ENCODE results near the gene SPOCK2. TPM values are rescaled to one million over a fixed set of nuclear protein-coding genes. Genes with fewer than 3 reads are reported as not detected.

Gene SPOCK2
- polyA plus RNA-seq, 1 of the 3 experiments (the other 2 are of a cell fraction) = 0.18 TPM

GRCh38 chr10:72059843-72060822 is 28.2 kb downstream of the SPOCK2 start:
- H3F3A ChIP-seq (replicated peaks; ENCODE audit: insufficient read depth) = no peaks in the 10 kb centered on the region
- WGBS (ENCODE audit: low lambda C conversion rate) = 71% methylated on average over 18 of the region's 19 CpGs
- peaks cover 0 to 3% of the 10 kb centered on the region in 2 experiments; a peak in 1 of 4 replicates for H3K4me1 ChIP-seq (ENCODE audit: control insufficient read depth in 1 of 2, insufficient read depth in 2 of 2, low read depth in 1 of 2, low read length in 1 of 2)
- no peak overlapping the region for H3K4me3 ChIP-seq (ENCODE audit: low read depth in 2 of 2, low read length in 1 of 2)
- H3K27ac ChIP-seq (ENCODE audit: low read depth in 2 of 2, low read length in 1 of 2) = no peak overlapping the region
- no peak overlapping the region for H3K9ac ChIP-seq
- no peaks in the 10 kb centered on the region for H3K9me2 ChIP-seq
- no peaks in the 10 kb centered on the region for H4K20me1 ChIP-seq (ENCODE audit: insufficient read depth)
- H3K9me3 ChIP-seq = no peaks in the 10 kb centered on the region
- H3K27me3 ChIP-seq (ENCODE audit: insufficient read depth) = no peaks in the 10 kb centered on the region
- no peak overlapping the region for H2AFZ ChIP-seq (ENCODE audit: low read depth)
- H3K36me3 ChIP-seq (replicated peaks in 1 of 2; ENCODE audit: control insufficient read depth in 1 of 2, insufficient read depth in 2 of 2, low read length in 1 of 2) = no peaks in the 10 kb centered on the region
- POLR2A ChIA-PET = no interaction called here
- no peak overlapping the region for H3K4me2 ChIP-seq
- H3K79me2 ChIP-seq (ENCODE audit: insufficient read depth) = no peaks in the 10 kb centered on the region
- no peak for DNase-seq
- no peak for TF ChIP-seq USF1 (IDR thresholded peaks at IDR 0.05; ENCODE audit: borderline replicate concordance, low read depth)
- TF ChIP-seq FOXJ3 (CRISPR knock-in tag; IDR thresholded peaks at IDR 0.05) = no peak
- no peak for TF ChIP-seq IRF3 (IDR thresholded peaks at IDR 0.05; ENCODE audit: low read depth, low read length)
- no peak for TF ChIP-seq TAF1 (IDR thresholded peaks at IDR 0.05; ENCODE audit: borderline replicate concordance, low read depth, low read length)
- TF ChIP-seq RXRA (IDR thresholded peaks at IDR 0.05; ENCODE audit: borderline replicate concordance, low read depth) = no peak
- TF ChIP-seq REST (IDR thresholded peaks at IDR 0.05; ENCODE audit: low read depth, low read length) = no peak
- no peak for TF ChIP-seq ZBTB33 (IDR thresholded peaks at IDR 0.05; ENCODE audit: borderline replicate concordance, low read depth)
- no peak for TF ChIP-seq TCF12 (IDR thresholded peaks at IDR 0.05)
- no peak for TF ChIP-seq SMC3 (IDR thresholded peaks at IDR 0.05; ENCODE audit: low read depth, low read length)
- TF ChIP-seq MXI1 (IDR thresholded peaks at IDR 0.05; ENCODE audit: low read depth, low read length) = no peak
- TF ChIP-seq NRF1 (IDR thresholded peaks at IDR 0.05; ENCODE audit: low read depth, low read length) = no peak
- no peak for TF ChIP-seq USF2 (IDR thresholded peaks at IDR 0.05; ENCODE audit: borderline replicate concordance, low read depth, low read length)
- no peak for TF ChIP-seq NFIC (IDR thresholded peaks at IDR 0.05; ENCODE audit: borderline replicate concordance)
- TF ChIP-seq MEF2A (IDR thresholded peaks at IDR 0.05; ENCODE audit: borderline replicate concordance, low read depth) = no peak
- TF ChIP-seq PBX3 (IDR thresholded peaks at IDR 0.05) = no peak
- CTCF ChIA-PET = interaction anchor here (1.2 to 4.4 kb wide), 6 partner anchors 8 to 279 kb away, joined by 3 to 37 read pairs (median 4); no protein-coding TSS in a partner anchor
